ENCODE data around the gene CATSPER1. TPM values are rescaled to one million over a fixed set of nuclear protein-coding genes. Genes with fewer than 3 reads are reported as not detected.

CATSPER1 gene
- total and polyA plus RNA-seq, 2 of the 13 experiments (the other 11 are each of a cell fraction or from before 2014, with no cell fraction given), result 0.17 TPM; not detected in 1

- FAIRE-seq (no peak), ATAC-seq (no peak), DNase-seq (ENCODE audit: low spot score) (no peak)
- Histone ChIP-seq H3K9ac (ENCODE audit: insufficient read depth, low read depth, low read length) (no peak overlapping the region), H3K4me2 (ENCODE audit: low read depth, low read length) (no peak overlapping the region), H3K36me3 (replicated peaks in 1 of 2; ENCODE audit: control insufficient read depth in 1 of 2, insufficient read depth in 2 of 2, low read length in 2 of 2) (no peaks in the 10 kb centered on the region), H3K4me1 (ENCODE audit: insufficient read depth, low read length) (peaks cover 34% of the 10 kb centered on the region), H3K27ac (ENCODE audit: extremely low read length, insufficient read depth, low read length) (no peak overlapping the region), H3K9me3 (ENCODE audit: low read length) (no peaks in the 10 kb centered on the region), H4K20me1 (ENCODE audit: insufficient read depth, low read length) (no peaks in the 10 kb centered on the region), H2AFZ (ENCODE audit: low read length) (no peak overlapping the region), H3K27me3 (ENCODE audit: control insufficient read depth in 1 of 2, insufficient read depth in 2 of 2, low read length in 2 of 2) (no peaks in the 10 kb centered on the region), H3K79me2 (ENCODE audit: insufficient read depth, low read length) (peaks cover 21% of the 10 kb centered on the region), H3K4me3 (replicated peaks in 1 of 3; ENCODE audit: insufficient read depth in 1 of 3, low read depth in 2 of 3, low read length in 3 of 3) (no peak overlapping the region)
- POLR2A ChIA-PET, result no interaction called here
- TF ChIP-seq ZNF691 (CRISPR knock-in tag; IDR thresholded peaks at IDR 0.05; ENCODE audit: borderline replicate concordance, low read depth) (no peak), KDM1A (CRISPR knock-in tag; IDR thresholded peaks at IDR 0.05) (no peak), KLF16 (CRISPR knock-in tag; IDR thresholded peaks at IDR 0.05) (no peak)
- 80% methylated on average over 4 of the region's 4 CpGs for WGBS (ENCODE audit: low lambda C conversion rate)
- intact Hi-C loops (cut with micrococcal nuclease; ENCODE audit: unreplicated experiment) (no loop called here), in situ Hi-C loops (cut with HindIII; ENCODE audit: extremely low pct_ligation_motif_present, low pct_unique_long_range_greater_than_20kb) (no loop called here)
- CTCF ChIA-PET (ENCODE audit: low intra/inter-chr PET ratio, low total read pairs), result no interaction called here
- no TSS peak for BruUV-seq (replicated peaks)
Observed at GRCh38 chr11:66075273-66075672, 49.0 kb upstream of the CATSPER1 start.

- H3K27me3 ChIP-seq (ENCODE audit: control insufficient read depth in 1 of 2, insufficient read depth in 2 of 2, low read length in 2 of 2), result no peaks in the 10 kb centered on the region
- DNase-seq (ENCODE audit: low spot score) (no peak), FAIRE-seq (no peak), ATAC-seq (no peak)
- H3K27ac ChIP-seq (ENCODE audit: extremely low read length, insufficient read depth, low read length), result no peak overlapping the region
- H3K36me3 ChIP-seq (replicated peaks in 1 of 2; ENCODE audit: control insufficient read depth in 1 of 2, insufficient read depth in 2 of 2, low read length in 2 of 2), result peaks cover 0 to 4% of the 10 kb centered on the region in 2 experiments; a peak in 4 of 5 replicates
- BruUV-seq (replicated peaks), result no TSS peak
- H3K4me3 ChIP-seq (replicated peaks in 1 of 3; ENCODE audit: insufficient read depth in 1 of 3, low read depth in 2 of 3, low read length in 3 of 3), result no peak overlapping the region
- H3K9me3 ChIP-seq (ENCODE audit: low read length), result no peaks in the 10 kb centered on the region
- no peaks in the 10 kb centered on the region for H4K20me1 ChIP-seq (ENCODE audit: insufficient read depth, low read length)
- CTCF ChIA-PET (ENCODE audit: low intra/inter-chr PET ratio, low total read pairs), result no interaction called here
- POLR2A ChIA-PET, result no interaction called here
- no peak overlapping the region for H3K4me2 ChIP-seq (ENCODE audit: low read depth, low read length)
- 100% methylated on average over 1 of the region's 1 CpG for WGBS (ENCODE audit: low lambda C conversion rate)
- intact Hi-C loops (cut with micrococcal nuclease; ENCODE audit: unreplicated experiment), result loop anchor here (5.0 kb wide), 1 partner anchor 44 kb away; no protein-coding TSS in a partner anchor
- H3K4me1 ChIP-seq (ENCODE audit: insufficient read depth, low read length), result peaks cover 35% of the 10 kb centered on the region
- TF ChIP-seq ZNF770 (CRISPR knock-in tag; IDR thresholded peaks at IDR 0.05) (peak; percentile 59; the same call in 1 of the 2 replicates), BCL6 (CRISPR knock-in tag; IDR thresholded peaks at IDR 0.05) (no peak)
- no peak overlapping the region for H2AFZ ChIP-seq (ENCODE audit: low read length)
- in situ Hi-C loops (cut with HindIII; ENCODE audit: extremely low pct_ligation_motif_present, low pct_unique_long_range_greater_than_20kb), result no loop called here
- H3K79me2 ChIP-seq (ENCODE audit: insufficient read depth, low read length), result peaks cover 21% of the 10 kb centered on the region
- no peak overlapping the region for H3K9ac ChIP-seq (ENCODE audit: insufficient read depth, low read depth, low read length)
Observed at GRCh38 chr11:66073669-66074068, 47.4 kb upstream of the CATSPER1 start.
